Amniotic stem cell (primary cell): ENCODE data around the gene TNFSF13B.

Experiments
- DNase-seq: peaks from one replicate; lab custom pipeline; 2025; lab: John Stamatoyannopoulos, UW

Gene TNFSF13B

GRCh38 chr13:108349269-108349668 is 79.8 kb downstream of the TNFSF13B start:
- no peak for DNase-seq

GRCh38 chr13:108350579-108350978 is 81.1 kb downstream of the TNFSF13B start:
- no peak for DNase-seq

GRCh38 chr13:108352599-108352998 is 83.1 kb downstream of the TNFSF13B start:
- DNase-seq: no peak

GRCh38 chr13:108357228-108357627 is 87.7 kb downstream of the TNFSF13B start:
- no peak for DNase-seq
